Neural crest cell (in vitro differentiated cells): Measurements from ENCODE around the gene SMIM17. TPM values are rescaled to one million over a fixed set of nuclear protein-coding genes. Genes with fewer than 3 reads are reported as not detected.

ENCODE experiments used
- DNase-seq: peaks from one replicate; pipeline ENCODE4 v3.0.0; 2021; ENCODE audit warnings: low read depth, mixed read lengths, low spot score
- H3K27ac Mint-ChIP-seq: one replicate; pipeline ENCODE4 v1.8.0; 2021; ENCODE audit warnings: mild to moderate bottlenecking, mixed read lengths; ENCODE audit not compliant: unreplicated experiment
- H3K27me3 Mint-ChIP-seq: 2 replicates; pipeline ENCODE4 v1.8.0; 2021; ENCODE audit warnings: low read depth, mild to moderate bottlenecking, mixed read lengths
- H3K36me3 Mint-ChIP-seq: 2 replicates; pipeline ENCODE4 v1.8.0; 2021; ENCODE audit warnings: low read depth, mild to moderate bottlenecking, mixed read lengths
- H3K4me1 Mint-ChIP-seq: 2 replicates; pipeline ENCODE4 v1.8.0; 2021; ENCODE audit warnings: mixed read lengths
- H3K4me3 Mint-ChIP-seq: one replicate; pipeline ENCODE4 v1.8.0; 2021; ENCODE audit warnings: mild to moderate bottlenecking, mixed read lengths
- H3K9me3 Mint-ChIP-seq: 2 replicates; pipeline ENCODE4 v1.8.0; 2021; ENCODE audit warnings: mixed read lengths
- CTCF ChIP-seq: fragments of 200-600 bp; sonication (generic); conservative IDR thresholded peaks from 2 replicates; pipeline ENCODE4 v1.5.0; 2021; ENCODE audit warnings: antibody characterized with exemption, mild to moderate bottlenecking
- long read RNA-seq: library from polyadenylated mRNA; unstranded; transcript quantifications from one replicate; pipeline ENCODE4 v2.0.0, GENCODE V29; 2020
- total RNA-seq: library from RNA; stranded (reverse); gene quantifications from 2 replicates; pipeline ENCODE4 v1.2.1, GENCODE V29; 2021

The SMIM17 gene
- total RNA-seq, result 0.89 and 1.3 TPM in 2 replicates
- long read RNA-seq, partial matches to known transcripts, result 0 of 1 reads
- long read RNA-seq, other reads (novel, unspliced or antisense), result 1 of 1 reads

- no peak within 1 kb of the TSS for H3K4me3 Mint-ChIP-seq
- no peak for TF ChIP-seq CTCF
- H3K9me3 Mint-ChIP-seq, result peaks cover 28% of the 10 kb centered on the region
- H3K36me3 Mint-ChIP-seq, result peaks cover 40% of the 10 kb centered on the region
- DNase-seq, result no peak
- H3K4me1 Mint-ChIP-seq, result no peaks in the 10 kb centered on the region
- H3K27ac Mint-ChIP-seq, result no peak within 1 kb of the TSS
- H3K27me3 Mint-ChIP-seq, result no peaks in the 10 kb centered on the region
Observed at GRCh38 chr19:56642711-56643459, at the start of gene SMIM17. SMIM17 (plus strand) TSS chr19:56643159; CDS start chr19:56645668, 2,509 bp downstream.

GRCh38 chr19:56594446-56594782, 48.5 kb upstream of the SMIM17 start:
- Mint-ChIP-seq H3K27ac (no peak overlapping the region), H3K27me3 (peaks cover 5% of the 10 kb centered on the region), H3K4me3 (peak overlapping the region; percentile 94), H3K36me3 (peaks cover 42% of the 10 kb centered on the region), H3K9me3 (peaks cover 27% of the 10 kb centered on the region), H3K4me1 (peaks cover 12% of the 10 kb centered on the region)
- TF ChIP-seq CTCF, result no peak
- DNase-seq, result no peak

GRCh38 chr19:56594783-56595547, 48.0 kb upstream of the SMIM17 start, which contains the start of gene ZNF71:
ZNF71 (plus strand) TSS chr19:56595302; CDS start chr19:56601559, 6,257 bp downstream.
- Mint-ChIP-seq H3K9me3 (peaks cover 27% of the 10 kb centered on the region), H3K27ac (peak within 1 kb of the TSS; percentile 99), H3K27me3 (peaks cover 5% of the 10 kb centered on the region), H3K4me1 (peaks cover 12% of the 10 kb centered on the region), H3K4me3 (peak within 1 kb of the TSS; percentile 94), H3K36me3 (peaks cover 46% of the 10 kb centered on the region)
- peak; percentile 87 for DNase-seq
- TF ChIP-seq CTCF, result no peak

GRCh38 chr19:56595548-56595899, 47.4 kb upstream of the SMIM17 start:
- peaks cover 5% of the 10 kb centered on the region for H3K27me3 Mint-ChIP-seq
- DNase-seq, result no peak
- peaks cover 28% of the 10 kb centered on the region for H3K9me3 Mint-ChIP-seq
- H3K4me1 Mint-ChIP-seq, result peaks cover 12% of the 10 kb centered on the region
- peak overlapping the region; percentile 94 for H3K4me3 Mint-ChIP-seq
- TF ChIP-seq CTCF, result no peak
- peak overlapping the region; percentile 99 for H3K27ac Mint-ChIP-seq
- peaks cover 48% of the 10 kb centered on the region for H3K36me3 Mint-ChIP-seq

- no peak for TF ChIP-seq CTCF
- H3K4me1 Mint-ChIP-seq, result peaks cover 12% of the 10 kb centered on the region
- peak overlapping the region; percentile 94 for H3K4me3 Mint-ChIP-seq
- no peak overlapping the region for H3K27ac Mint-ChIP-seq
- DNase-seq, result no peak
- H3K9me3 Mint-ChIP-seq, result peaks cover 32% of the 10 kb centered on the region
- H3K27me3 Mint-ChIP-seq, result peaks cover 5% of the 10 kb centered on the region
- H3K36me3 Mint-ChIP-seq, result peaks cover 57% of the 10 kb centered on the region
Observed at GRCh38 chr19:56596676-56597075, 46.3 kb upstream of the SMIM17 start.
